Measurements from ENCODE around the gene APBA2. TPM values are rescaled to one million over a fixed set of nuclear protein-coding genes. Genes with fewer than 3 reads are reported as not detected.
A peak's percentile ranks its signal among the peaks of the same experiment; 100 is the strongest.

APBA2 gene
- total RNA-seq, 1 donor from 2014 or later = 35.8 TPM

DNA sequence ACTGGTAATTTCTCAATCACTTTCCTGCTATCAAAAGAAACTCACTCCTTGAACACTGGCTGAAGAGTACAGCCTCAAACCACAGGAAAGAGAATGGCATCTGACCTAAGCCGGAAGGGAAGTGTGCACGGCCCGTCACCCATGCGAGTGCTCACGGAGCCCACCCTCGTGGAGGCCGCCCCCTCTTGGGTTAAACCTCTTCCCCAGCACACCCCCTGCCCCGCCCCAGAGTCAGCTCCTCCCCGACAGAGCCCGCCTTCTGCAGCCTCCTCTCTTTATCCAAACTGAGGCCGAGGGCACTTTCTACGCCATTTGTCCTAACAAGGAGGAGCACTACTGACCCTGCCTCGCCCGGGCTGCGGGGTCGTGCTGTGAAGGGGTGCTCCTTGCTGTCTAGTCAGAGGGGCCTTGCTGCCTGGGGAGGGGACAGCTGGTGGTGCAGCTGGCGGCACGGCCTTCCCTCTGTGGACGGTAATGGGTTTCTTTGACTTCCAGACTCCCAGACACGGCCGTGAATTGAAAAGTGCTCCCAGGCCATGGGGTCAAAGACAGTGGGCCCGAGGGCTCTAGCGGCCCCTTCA, 246.2 kb downstream of the APBA2 start:
- Histone ChIP-seq H3F3A (ENCODE audit: low read depth) (peaks cover 11% of the 10 kb centered on the region), H3K4me2 (no peak overlapping the region), H2AFZ (replicated peaks) (no peak overlapping the region), H3K4me3 (no peak overlapping the region), H3K4me1 (peaks cover 11% of the 10 kb centered on the region), H3K9ac (no peak overlapping the region), H3K79me2 (ENCODE audit: low read depth) (no peaks in the 10 kb centered on the region), H3K9me3 (ENCODE audit: low read depth) (no peaks in the 10 kb centered on the region), H4K20me1 (ENCODE audit: low read depth) (no peaks in the 10 kb centered on the region), H3K27ac (no peak overlapping the region), H3K36me3 (no peaks in the 10 kb centered on the region), H3K27me3 (no peaks in the 10 kb centered on the region)
- Mint-ChIP-seq H3K36me3 (no peaks in the 10 kb centered on the region), H3K27ac (peak overlapping the region; percentile 93), H3K27me3 (ENCODE audit: insufficient read depth, low read depth) (peaks cover 11% of the 10 kb centered on the region), H3K9me3 (no peaks in the 10 kb centered on the region), H3K4me1 (peaks cover 33% of the 10 kb centered on the region), H3K4me3 (no peak overlapping the region)
- TF ChIP-seq EZH2phosphoT487 (IDR thresholded peaks at IDR 0.05) = no peak
- no peak for TF ChIP-seq EZH2 (IDR thresholded peaks at IDR 0.05)
- TF ChIP-seq, protein P1, sequence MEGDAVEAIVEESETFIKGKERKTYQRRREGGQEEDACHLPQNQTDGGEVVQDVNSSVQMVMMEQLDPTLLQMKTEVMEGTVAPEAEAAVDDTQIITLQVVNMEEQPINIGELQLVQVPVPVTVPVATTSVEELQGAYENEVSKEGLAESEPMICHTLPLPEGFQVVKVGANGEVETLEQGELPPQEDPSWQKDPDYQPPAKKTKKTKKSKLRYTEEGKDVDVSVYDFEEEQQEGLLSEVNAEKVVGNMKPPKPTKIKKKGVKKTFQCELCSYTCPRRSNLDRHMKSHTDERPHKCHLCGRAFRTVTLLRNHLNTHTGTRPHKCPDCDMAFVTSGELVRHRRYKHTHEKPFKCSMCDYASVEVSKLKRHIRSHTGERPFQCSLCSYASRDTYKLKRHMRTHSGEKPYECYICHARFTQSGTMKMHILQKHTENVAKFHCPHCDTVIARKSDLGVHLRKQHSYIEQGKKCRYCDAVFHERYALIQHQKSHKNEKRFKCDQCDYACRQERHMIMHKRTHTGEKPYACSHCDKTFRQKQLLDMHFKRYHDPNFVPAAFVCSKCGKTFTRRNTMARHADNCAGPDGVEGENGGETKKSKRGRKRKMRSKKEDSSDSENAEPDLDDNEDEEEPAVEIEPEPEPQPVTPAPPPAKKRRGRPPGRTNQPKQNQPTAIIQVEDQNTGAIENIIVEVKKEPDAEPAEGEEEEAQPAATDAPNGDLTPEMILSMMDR (IDR thresholded peaks at IDR 0.05) = no peak
- DNase-seq (ENCODE audit: low spot score) = no peak

GRCh38 chr15:29132735-29133181, 247.0 kb downstream of the APBA2 start:
- H3K4me3 Mint-ChIP-seq = no peak overlapping the region
- no peak overlapping the region for H3K9ac ChIP-seq
- peaks cover 28% of the 10 kb centered on the region for H3K4me1 Mint-ChIP-seq
- H3F3A ChIP-seq (ENCODE audit: low read depth) = peaks cover 11% of the 10 kb centered on the region
- TF ChIP-seq EZH2phosphoT487 (IDR thresholded peaks at IDR 0.05) (no peak), EZH2 (IDR thresholded peaks at IDR 0.05) (no peak)
- TF ChIP-seq, protein P1 (IDR thresholded peaks at IDR 0.05) = no peak
- no peak overlapping the region for H3K4me2 ChIP-seq
- H3K4me3 ChIP-seq = no peak overlapping the region
- H3K36me3 Mint-ChIP-seq = no peaks in the 10 kb centered on the region
- no peaks in the 10 kb centered on the region for H3K9me3 Mint-ChIP-seq
- peaks cover 11% of the 10 kb centered on the region for H3K27me3 Mint-ChIP-seq (ENCODE audit: insufficient read depth, low read depth)
- no peak overlapping the region for H3K27ac Mint-ChIP-seq
- H4K20me1 ChIP-seq (ENCODE audit: low read depth) = no peaks in the 10 kb centered on the region
- H2AFZ ChIP-seq (replicated peaks) = no peak overlapping the region
- no peaks in the 10 kb centered on the region for H3K36me3 ChIP-seq
- H3K4me1 ChIP-seq = peaks cover 11% of the 10 kb centered on the region
- no peak overlapping the region for H3K27ac ChIP-seq
- H3K27me3 ChIP-seq = no peaks in the 10 kb centered on the region
- H3K79me2 ChIP-seq (ENCODE audit: low read depth) = no peaks in the 10 kb centered on the region
- no peak for DNase-seq (ENCODE audit: low spot score)
- H3K9me3 ChIP-seq (ENCODE audit: low read depth) = no peaks in the 10 kb centered on the region

DNA sequence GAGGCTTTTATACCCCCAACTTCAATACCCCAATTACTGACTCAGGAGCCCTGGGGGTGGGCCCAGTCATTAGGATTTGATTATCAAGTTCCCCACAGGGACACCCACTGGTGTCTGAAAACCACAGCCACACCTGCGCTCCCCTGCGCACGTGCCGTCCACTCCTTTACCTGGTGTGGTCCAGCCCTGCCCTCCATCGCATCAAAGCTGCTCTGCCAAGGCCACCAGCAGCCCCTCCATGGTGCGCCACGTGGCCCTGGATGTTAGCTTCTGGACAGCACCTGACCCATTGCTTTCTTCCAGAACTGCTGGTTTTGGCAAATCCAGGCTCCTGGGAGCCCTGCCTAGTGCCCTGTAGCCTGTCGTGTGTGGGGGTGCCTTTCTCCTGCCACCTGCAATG, 247.5 kb downstream of the APBA2 start:
- DNase-seq (ENCODE audit: low spot score) = no peak
- H3K36me3 Mint-ChIP-seq = no peaks in the 10 kb centered on the region

More for the DNA sequence above, 247.5 kb downstream of the APBA2 start:
- TF ChIP-seq, protein P1 (IDR thresholded peaks at IDR 0.05) = no peak
- no peak for TF ChIP-seq EZH2phosphoT487 (IDR thresholded peaks at IDR 0.05)
- TF ChIP-seq EZH2 (IDR thresholded peaks at IDR 0.05) = no peak
- H3K9ac ChIP-seq = no peak overlapping the region
- H3K27ac Mint-ChIP-seq = no peak overlapping the region
- peaks cover 11% of the 10 kb centered on the region for H3F3A ChIP-seq (ENCODE audit: low read depth)
- H3K4me1 Mint-ChIP-seq = peaks cover 26% of the 10 kb centered on the region
- H3K4me3 Mint-ChIP-seq = no peak overlapping the region
- H2AFZ ChIP-seq (replicated peaks) = no peak overlapping the region
- no peaks in the 10 kb centered on the region for H3K9me3 Mint-ChIP-seq
- no peaks in the 10 kb centered on the region for H4K20me1 ChIP-seq (ENCODE audit: low read depth)
- H3K36me3 ChIP-seq = no peaks in the 10 kb centered on the region
- peaks cover 11% of the 10 kb centered on the region for H3K4me1 ChIP-seq
- H3K27ac ChIP-seq = no peak overlapping the region
- no peaks in the 10 kb centered on the region for H3K79me2 ChIP-seq (ENCODE audit: low read depth)
- H3K4me2 ChIP-seq = no peak overlapping the region
- no peaks in the 10 kb centered on the region for H3K27me3 ChIP-seq
- H3K27me3 Mint-ChIP-seq (ENCODE audit: insufficient read depth, low read depth) = peaks cover 10% of the 10 kb centered on the region
- no peak overlapping the region for H3K4me3 ChIP-seq
- no peaks in the 10 kb centered on the region for H3K9me3 ChIP-seq (ENCODE audit: low read depth)
